ENCODE measurements around the gene SAYSD1. TPM values are rescaled to one million over a fixed set of nuclear protein-coding genes. Genes with fewer than 3 reads are reported as not detected.

Gene SAYSD1
- total RNA-seq, 4 donors from 2014 or later, result 17.7 to 24.5 (median 20.1) TPM

- no peak for TF ChIP-seq CTCF (IDR thresholded peaks at IDR 0.05; ENCODE audit: low read depth)
These were observed 22.9 kb downstream of the SAYSD1 start for GRCh38 chr6:39092124-39092523.

GRCh38 chr6:39091220-39091619 is 23.8 kb downstream of the SAYSD1 start:
- TF ChIP-seq CTCF (IDR thresholded peaks at IDR 0.05; ENCODE audit: low read depth), result no peak

- TF ChIP-seq CTCF (IDR thresholded peaks at IDR 0.05; ENCODE audit: low read depth), result no peak
These were observed 24.9 kb downstream of the SAYSD1 start for GRCh38 chr6:39090036-39090435.

- no peak for TF ChIP-seq CTCF (IDR thresholded peaks at IDR 0.05; ENCODE audit: low read depth)
These were observed 26.7 kb downstream of the SAYSD1 start for GRCh38 chr6:39088331-39088730.

- no peak for TF ChIP-seq CTCF (IDR thresholded peaks at IDR 0.05; ENCODE audit: low read depth)
These were observed 27.8 kb downstream of the SAYSD1 start for GRCh38 chr6:39087197-39087596.

- no peak for TF ChIP-seq CTCF (IDR thresholded peaks at IDR 0.05; ENCODE audit: low read depth)
These were observed 28.3 kb downstream of the SAYSD1 start for GRCh38 chr6:39086711-39087110.

- TF ChIP-seq CTCF (IDR thresholded peaks at IDR 0.05; ENCODE audit: low read depth), result no peak
These were observed 28.7 kb downstream of the SAYSD1 start for GRCh38 chr6:39086294-39086693.

Data from subcutaneous adipose tissue (tissue), 4 donors.